ENCODE data around the gene SAE1.

Gene SAE1

DNA sequence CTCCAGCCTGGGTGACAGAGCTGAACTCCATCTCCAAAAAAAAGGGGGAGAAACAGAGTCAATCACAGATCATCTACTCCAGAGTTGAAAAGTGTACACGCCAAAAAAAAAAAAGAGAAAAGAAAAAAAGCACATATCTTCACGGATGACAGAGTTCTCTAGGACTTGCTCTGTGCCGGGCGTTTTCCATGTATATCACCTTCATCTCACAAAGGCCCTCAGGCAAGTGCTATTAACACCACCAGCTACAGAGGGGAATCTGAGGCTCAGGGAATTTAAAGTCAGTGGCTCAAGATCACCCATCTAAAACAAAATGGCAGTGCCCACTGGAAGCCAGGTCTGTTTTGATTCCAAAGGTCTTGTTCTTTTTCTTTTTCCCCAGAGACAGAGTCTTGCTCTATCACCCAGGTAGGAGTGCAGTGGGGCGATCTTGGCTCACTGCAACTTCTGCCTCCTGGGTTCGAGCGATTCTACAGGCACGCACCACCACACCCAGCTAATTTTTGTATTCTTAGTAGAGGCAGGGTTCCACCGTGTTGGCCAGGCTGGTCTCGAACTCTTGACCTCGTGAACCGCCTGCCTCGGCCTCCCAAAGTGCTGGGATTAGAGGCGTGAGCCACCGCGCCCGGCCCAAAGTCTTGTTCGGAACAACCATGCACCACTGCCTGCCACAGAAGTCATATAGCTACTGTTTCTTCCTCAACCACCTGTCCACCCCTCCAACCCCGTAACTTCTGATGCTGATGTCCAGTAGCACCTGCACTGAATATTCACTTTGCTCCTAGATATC is 42.2 kb downstream of the SAE1 start:
- Histone ChIP-seq H3K4me3 (no peak overlapping the region), H3K9me3 (no peaks in the 10 kb centered on the region), H3K27me3 (ENCODE audit: low read depth) (no peaks in the 10 kb centered on the region), H3K36me3 (replicated peaks) (peaks cover 83% of the 10 kb centered on the region), H3K4me1 (no peaks in the 10 kb centered on the region)
- DNase-seq (ENCODE audit: low spot score in 2 of 2): no peak
- in situ Hi-C loops (cut with MboI; ENCODE audit: low sequenced_read_pairs): no loop called here

- DNase-seq (ENCODE audit: low spot score in 2 of 2): no peak
- in situ Hi-C loops (cut with MboI; ENCODE audit: low sequenced_read_pairs): no loop called here
These were observed 45.5 kb downstream of the SAE1 start for GRCh38 chr19:47176071-47176626.

GRCh38 chr19:47176627-47177090 is 46.0 kb downstream of the SAE1 start:
- Histone ChIP-seq H3K4me3 (no peak overlapping the region), H3K4me1 (no peaks in the 10 kb centered on the region), H3K9me3 (no peaks in the 10 kb centered on the region), H3K27me3 (ENCODE audit: low read depth) (no peaks in the 10 kb centered on the region), H3K36me3 (replicated peaks) (peaks cover 73% of the 10 kb centered on the region)
- in situ Hi-C loops (cut with MboI; ENCODE audit: low sequenced_read_pairs): no loop called here
- DNase-seq (ENCODE audit: low spot score in 2 of 2): no peak

More at GRCh38 chr19:47176071-47176626, 45.5 kb downstream of the SAE1 start:
- peaks cover 78% of the 10 kb centered on the region for H3K36me3 ChIP-seq (replicated peaks)
- no peaks in the 10 kb centered on the region for H3K9me3 ChIP-seq
- H3K4me3 ChIP-seq: no peak overlapping the region
- no peaks in the 10 kb centered on the region for H3K27me3 ChIP-seq (ENCODE audit: low read depth)
- H3K4me1 ChIP-seq: no peaks in the 10 kb centered on the region

GRCh38 chr19:47179653-47180310 is 49.1 kb downstream of the SAE1 start:
- Histone ChIP-seq H3K27me3 (ENCODE audit: low read depth) (no peaks in the 10 kb centered on the region), H3K4me3 (no peak overlapping the region), H3K4me1 (no peaks in the 10 kb centered on the region), H3K36me3 (replicated peaks) (peaks cover 84% of the 10 kb centered on the region), H3K9me3 (no peaks in the 10 kb centered on the region)
- DNase-seq (ENCODE audit: low spot score in 2 of 2): no peak
- in situ Hi-C loops (cut with MboI; ENCODE audit: low sequenced_read_pairs): no loop called here

DNA sequence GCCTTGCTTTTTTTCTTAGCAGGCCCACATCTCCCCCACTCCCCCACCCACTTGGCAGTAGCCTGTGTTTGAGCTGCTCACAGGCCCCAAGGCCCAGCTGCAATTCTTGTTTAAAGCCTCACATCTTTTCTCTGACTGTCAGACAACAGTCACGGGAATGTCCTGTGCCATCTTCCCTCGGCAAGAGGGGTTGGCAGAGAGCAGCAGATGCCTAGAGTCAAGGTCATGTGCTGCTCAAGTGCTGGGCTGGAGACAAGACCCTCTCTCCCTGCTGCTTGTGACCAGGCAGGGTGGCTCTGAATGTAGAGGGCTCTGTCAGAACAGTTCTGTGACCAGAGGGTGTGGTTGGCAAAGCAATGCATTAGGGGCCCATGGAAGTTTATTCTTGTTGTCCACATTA is 53.0 kb downstream of the SAE1 start:
- Histone ChIP-seq H3K27me3 (ENCODE audit: low read depth) (no peaks in the 10 kb centered on the region), H3K36me3 (replicated peaks) (peaks cover 83% of the 10 kb centered on the region), H3K4me1 (peaks cover 4% of the 10 kb centered on the region; the same call in 1 of the 2 replicates), H3K4me3 (no peak overlapping the region), H3K9me3 (no peaks in the 10 kb centered on the region)
- in situ Hi-C loops (cut with MboI; ENCODE audit: low sequenced_read_pairs): no loop called here
- DNase-seq (ENCODE audit: low spot score in 2 of 2): no peak

DNA sequence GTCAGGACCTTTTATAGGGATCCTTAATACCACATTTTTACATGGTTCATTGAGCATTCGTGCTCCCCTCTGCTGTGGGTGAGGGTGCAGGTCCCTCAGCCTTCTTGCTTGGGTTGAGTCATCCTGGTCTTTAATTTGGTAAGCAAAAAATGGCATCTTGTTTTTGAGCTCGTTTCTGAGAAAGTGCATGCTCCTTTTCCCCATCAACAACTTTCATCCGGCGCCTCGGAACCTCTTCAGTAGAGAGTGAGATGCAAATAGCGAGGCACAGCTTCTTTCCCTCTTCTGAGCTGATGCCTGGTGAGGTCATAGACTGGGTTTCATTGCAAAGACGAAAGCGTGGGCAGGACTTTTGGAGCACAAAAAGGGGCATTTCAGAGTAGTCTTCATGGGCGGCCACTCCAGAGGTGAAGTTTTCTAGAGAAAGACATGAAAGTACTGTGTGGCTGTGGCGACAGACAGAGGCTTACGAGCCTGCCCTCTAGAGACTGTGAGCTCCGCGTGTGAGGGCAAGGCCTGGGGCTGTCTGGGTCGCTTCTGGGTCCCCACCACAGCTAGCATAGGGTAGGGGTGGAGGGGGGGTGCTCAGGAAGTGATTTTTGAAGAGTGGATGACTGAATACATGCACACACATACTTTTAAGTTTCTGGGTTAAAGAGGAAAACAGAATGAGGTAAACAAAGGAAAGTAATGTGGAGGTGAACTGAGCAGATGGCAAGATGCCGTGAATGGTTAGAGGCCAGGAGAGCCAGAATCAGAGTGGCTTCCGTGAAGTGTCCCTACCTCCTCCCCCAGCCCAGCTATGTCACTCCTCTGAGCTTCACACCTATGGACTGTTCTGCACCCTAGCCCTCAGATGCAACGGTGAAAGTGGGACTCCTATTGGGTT is 56.1 kb downstream of the SAE1 start:
- Histone ChIP-seq H3K27me3 (ENCODE audit: low read depth) (no peaks in the 10 kb centered on the region), H3K36me3 (replicated peaks) (peaks cover 82% of the 10 kb centered on the region), H3K4me1 (peaks cover 23% of the 10 kb centered on the region), H3K4me3 (no peak overlapping the region), H3K9me3 (no peaks in the 10 kb centered on the region)
- no peak for DNase-seq (ENCODE audit: low spot score in 2 of 2)
- in situ Hi-C loops (cut with MboI; ENCODE audit: low sequenced_read_pairs): no loop called here

GRCh38 chr19:47187335-47187655 is 56.7 kb downstream of the SAE1 start:
- Histone ChIP-seq H3K4me3 (no peak overlapping the region), H3K9me3 (no peaks in the 10 kb centered on the region), H3K27me3 (ENCODE audit: low read depth) (no peaks in the 10 kb centered on the region), H3K36me3 (replicated peaks) (peaks cover 81% of the 10 kb centered on the region), H3K4me1 (peaks cover 23% of the 10 kb centered on the region)
- no peak for DNase-seq (ENCODE audit: low spot score in 2 of 2)
- in situ Hi-C loops (cut with MboI; ENCODE audit: low sequenced_read_pairs): no loop called here

DNA sequence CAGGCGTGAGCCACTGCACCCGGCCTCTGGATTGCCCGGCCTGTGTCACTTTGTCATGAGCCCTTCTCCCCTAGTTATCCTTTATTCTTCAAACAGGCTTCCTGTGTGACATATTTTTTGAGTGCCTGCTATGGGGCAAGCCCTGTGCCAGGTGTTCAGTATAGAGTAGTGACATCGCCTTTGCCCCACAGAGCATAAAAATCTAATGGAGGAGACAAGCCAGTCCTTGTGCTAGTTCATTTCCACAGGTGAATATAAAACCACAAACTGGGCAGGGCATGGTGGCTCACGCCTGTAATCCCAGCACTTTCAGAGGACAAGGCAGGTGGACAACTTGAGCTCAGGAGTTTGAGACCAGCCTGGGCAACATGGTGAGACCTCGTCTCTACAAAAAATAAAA is 57.2 kb downstream of the SAE1 start:
- Histone ChIP-seq H3K36me3 (replicated peaks) (peaks cover 79% of the 10 kb centered on the region), H3K9me3 (no peaks in the 10 kb centered on the region), H3K4me3 (no peak overlapping the region), H3K27me3 (ENCODE audit: low read depth) (no peaks in the 10 kb centered on the region), H3K4me1 (peaks cover 23% of the 10 kb centered on the region)
- no peak for DNase-seq (ENCODE audit: low spot score in 2 of 2)
- in situ Hi-C loops (cut with MboI; ENCODE audit: low sequenced_read_pairs): no loop called here

- no peak for DNase-seq (ENCODE audit: low spot score in 2 of 2)
- no peaks in the 10 kb centered on the region for H3K27me3 ChIP-seq (ENCODE audit: low read depth)
- peaks cover 23% of the 10 kb centered on the region for H3K4me1 ChIP-seq
- no peak overlapping the region for H3K4me3 ChIP-seq
- no peaks in the 10 kb centered on the region for H3K9me3 ChIP-seq
- peaks cover 71% of the 10 kb centered on the region for H3K36me3 ChIP-seq (replicated peaks)
- in situ Hi-C loops (cut with MboI; ENCODE audit: low sequenced_read_pairs): no loop called here
These were observed 57.9 kb downstream of the SAE1 start for GRCh38 chr19:47188507-47189033.

GRCh38 chr19:47190167-47190727 is 59.6 kb downstream of the SAE1 start:
- no peak overlapping the region for H3K4me3 ChIP-seq
- peak; percentile 53 to 64 for DNase-seq (ENCODE audit: low spot score in 2 of 2)
- peaks cover 23% of the 10 kb centered on the region for H3K4me1 ChIP-seq
- no peaks in the 10 kb centered on the region for H3K27me3 ChIP-seq (ENCODE audit: low read depth)
- in situ Hi-C loops (cut with MboI; ENCODE audit: low sequenced_read_pairs): no loop called here
- no peaks in the 10 kb centered on the region for H3K9me3 ChIP-seq
- peaks cover 61% of the 10 kb centered on the region for H3K36me3 ChIP-seq (replicated peaks)

GRCh38 chr19:47195434-47195833 is 64.8 kb downstream of the SAE1 start:
- DNase-seq (ENCODE audit: low spot score in 2 of 2): no peak
- peaks cover 62% of the 10 kb centered on the region for H3K36me3 ChIP-seq (replicated peaks)
- H3K4me3 ChIP-seq: no peak overlapping the region
- in situ Hi-C loops (cut with MboI; ENCODE audit: low sequenced_read_pairs): no loop called here
- peaks cover 3% of the 10 kb centered on the region for H3K4me1 ChIP-seq
- H3K9me3 ChIP-seq: no peaks in the 10 kb centered on the region
- no peaks in the 10 kb centered on the region for H3K27me3 ChIP-seq (ENCODE audit: low read depth)

GRCh38 chr19:47197141-47197540 is 66.5 kb downstream of the SAE1 start:
- Histone ChIP-seq H3K4me1 (no peaks in the 10 kb centered on the region), H3K9me3 (no peaks in the 10 kb centered on the region), H3K27me3 (ENCODE audit: low read depth) (no peaks in the 10 kb centered on the region), H3K36me3 (replicated peaks) (peaks cover 61% of the 10 kb centered on the region), H3K4me3 (no peak overlapping the region)
- in situ Hi-C loops (cut with MboI; ENCODE audit: low sequenced_read_pairs): no loop called here
- DNase-seq (ENCODE audit: low spot score in 2 of 2): no peak

DNA sequence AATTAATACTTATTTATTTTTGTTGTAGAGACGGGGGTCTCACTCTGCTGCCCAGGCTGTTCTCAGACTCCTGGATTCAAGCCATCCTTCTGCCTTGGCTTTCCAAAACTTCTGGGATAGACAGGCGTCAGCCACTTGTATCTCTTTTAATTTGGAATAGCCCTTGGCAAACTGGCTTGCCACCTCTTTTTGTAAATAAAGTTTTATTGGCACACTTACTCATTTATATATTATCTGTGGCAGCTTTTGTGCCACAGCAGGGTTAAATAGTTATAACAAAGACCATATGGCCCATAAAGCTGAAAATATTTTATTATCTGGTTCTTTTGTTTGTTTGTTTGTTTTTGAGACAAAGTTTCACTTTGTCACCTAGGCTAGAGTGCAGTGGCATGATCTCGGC is 69.9 kb downstream of the SAE1 start:
- Histone ChIP-seq H3K27me3 (ENCODE audit: low read depth) (no peaks in the 10 kb centered on the region), H3K4me1 (no peaks in the 10 kb centered on the region), H3K36me3 (replicated peaks) (peaks cover 81% of the 10 kb centered on the region), H3K4me3 (no peak overlapping the region), H3K9me3 (no peaks in the 10 kb centered on the region)
- DNase-seq (ENCODE audit: low spot score in 2 of 2): no peak
- in situ Hi-C loops (cut with MboI; ENCODE audit: low sequenced_read_pairs): no loop called here

All from HAP-1 (cell line).